ENCODE results near the gene F12. TPM values are rescaled to one million over a fixed set of nuclear protein-coding genes. Genes with fewer than 3 reads are reported as not detected.

Gene F12
- total RNA-seq, 4 donors from 2014 or later: 0.27 to 0.89 TPM; not detected in 2

DNA sequence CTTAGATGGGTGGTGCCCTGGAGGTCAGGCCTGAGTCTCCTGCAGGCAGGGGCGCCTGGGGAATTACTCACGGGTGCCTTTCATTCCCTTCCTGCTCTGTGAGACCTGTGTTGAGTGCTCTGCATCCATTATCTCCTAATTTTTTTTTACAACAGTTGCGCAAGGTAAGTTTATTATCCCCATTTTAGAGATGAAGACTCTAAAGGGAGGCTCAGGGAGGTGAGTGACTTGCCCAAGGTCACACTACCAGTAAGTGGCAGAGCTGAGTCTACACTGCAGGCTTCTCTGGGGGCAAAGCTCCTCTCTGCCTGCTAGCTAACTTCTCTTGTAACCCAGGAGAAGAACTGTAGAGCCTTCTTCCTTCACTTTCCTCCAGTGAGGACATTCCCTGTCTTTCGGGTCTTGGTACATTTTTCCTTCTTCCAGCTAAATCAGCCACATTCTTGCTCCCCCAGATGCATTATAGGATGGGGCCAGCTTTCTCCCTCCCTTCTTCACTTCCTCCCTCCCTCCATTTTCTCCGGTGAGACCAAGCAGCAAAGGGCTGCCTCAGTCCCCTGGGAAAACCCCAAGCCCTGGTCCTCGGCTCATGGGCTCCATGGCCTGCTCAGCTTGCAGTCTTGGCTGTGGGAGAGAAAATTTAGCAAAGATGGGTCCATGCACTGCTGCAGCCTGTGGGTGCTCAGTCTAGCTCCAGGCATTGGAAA lies 39.0 kb upstream of the F12 start:
- 72 to 100% methylated on average over 3 of the region's 6 CpGs for WGBS, 2 donors (ENCODE audit: low coverage in 1 of 2)

DNA sequence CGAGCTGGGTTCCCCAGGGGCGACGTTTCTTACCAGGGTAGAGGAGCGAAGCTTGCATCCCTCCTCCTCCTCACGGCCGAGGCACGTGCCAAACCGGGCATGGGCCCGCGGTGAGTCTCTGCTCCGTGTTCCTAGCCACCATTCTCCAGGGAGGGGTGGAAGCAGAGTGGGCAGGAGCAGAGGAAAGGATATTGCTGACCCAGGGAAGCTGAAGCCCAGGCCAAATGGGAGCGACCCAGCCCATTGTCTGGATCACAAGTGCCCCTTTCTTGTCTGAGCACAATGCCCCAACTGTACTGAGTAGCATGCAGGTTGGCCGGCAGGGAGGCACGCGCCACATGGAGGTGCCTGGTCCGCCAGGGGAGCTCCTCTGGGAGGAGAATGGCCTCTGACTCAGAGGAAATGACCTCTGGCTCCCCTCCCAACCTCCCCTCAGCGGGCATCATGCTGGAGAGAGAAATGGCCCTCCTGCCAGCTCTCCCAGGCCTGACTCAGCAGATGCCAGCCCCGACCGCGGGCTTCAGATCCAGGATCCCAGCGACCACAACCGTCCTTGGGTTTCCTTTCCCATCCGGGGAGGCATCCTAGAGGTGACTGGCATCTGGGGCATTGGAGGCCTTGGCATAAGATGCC lies 38.4 kb upstream of the F12 start:
- H3K36me3 ChIP-seq: no peaks in the 10 kb centered on the region
- H3K27me3 ChIP-seq: peaks cover 66% of the 10 kb centered on the region
- H3K4me1 ChIP-seq: peaks cover 0 to 26% (median 18%) of the 10 kb centered on the region in 3 donors
- no peaks in the 10 kb centered on the region for H3K9me3 ChIP-seq
- WGBS, 2 donors (ENCODE audit: low coverage in 1 of 2): no CpG with 5 or more reads among the region's 23 CpGs
- peak overlapping the region in 1 of 4 donors; percentile 55 for H3K27ac ChIP-seq
- peak; percentile 27 for ATAC-seq
- TF ChIP-seq EP300 (IDR thresholded peaks at IDR 0.05) (no peak), CTCF (IDR thresholded peaks at IDR 0.05) (no peak), POLR2A (IDR thresholded peaks at IDR 0.05) (no peak), POLR2AphosphoS5 (IDR thresholded peaks at IDR 0.05) (no peak)
- peak overlapping the region in 1 of 2 donors; percentile 65 for H3K4me3 ChIP-seq

More for the DNA sequence above, 39.0 kb upstream of the F12 start:
- Histone ChIP-seq H3K36me3 (no peaks in the 10 kb centered on the region), H3K4me3 (no peak overlapping the region), H3K4me1 (peaks cover 0 to 28% (median 18%) of the 10 kb centered on the region in 3 donors), H3K9me3 (no peaks in the 10 kb centered on the region), H3K27ac (no peak overlapping the region), H3K27me3 (peaks cover 73% of the 10 kb centered on the region)
- ATAC-seq: no peak
- TF ChIP-seq POLR2AphosphoS5 (IDR thresholded peaks at IDR 0.05) (peak; percentile 2), EP300 (IDR thresholded peaks at IDR 0.05) (no peak)

DNA sequence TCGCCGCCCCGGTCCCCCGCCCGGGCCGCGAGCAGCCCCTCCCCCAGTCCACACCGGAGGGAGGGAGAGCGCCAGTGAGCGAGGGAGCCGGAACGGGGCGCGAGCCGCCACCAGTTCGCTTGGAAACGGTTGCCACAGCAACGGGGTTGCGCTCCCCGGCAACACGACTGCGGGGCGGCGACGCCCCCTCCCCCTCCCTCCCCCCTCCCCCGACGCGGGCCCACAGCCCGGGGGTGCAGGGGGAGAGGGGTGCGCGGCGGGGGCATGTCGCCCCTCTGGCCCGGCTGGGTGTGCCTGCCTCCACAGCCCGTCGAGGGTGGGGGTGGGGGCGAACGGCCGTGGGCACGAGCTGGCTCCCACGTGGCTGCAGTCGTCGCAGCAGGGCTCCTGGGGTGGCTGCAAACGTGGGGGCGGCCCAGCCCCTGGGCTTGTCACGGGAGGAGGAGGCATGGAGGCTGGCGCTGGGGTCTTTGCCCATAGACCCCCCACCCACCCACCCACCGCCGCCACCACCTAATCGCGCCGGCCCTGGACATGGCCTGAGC lies 37.8 kb upstream of the F12 start:
- peaks cover 60% of the 10 kb centered on the region for H3K27me3 ChIP-seq
- TF ChIP-seq POLR2A (IDR thresholded peaks at IDR 0.05) (no peak), POLR2AphosphoS5 (IDR thresholded peaks at IDR 0.05) (no peak), CTCF (IDR thresholded peaks at IDR 0.05) (no peak), EP300 (IDR thresholded peaks at IDR 0.05) (no peak)
- H3K4me3 ChIP-seq: peak overlapping the region; percentile 36 to 65
- peaks cover 0 to 26% (median 18%) of the 10 kb centered on the region in 3 donors for H3K4me1 ChIP-seq
- ATAC-seq: peak; percentile 25
- peak overlapping the region in 2 of 4 donors; percentile 38 to 55 for H3K27ac ChIP-seq
- H3K36me3 ChIP-seq: peaks cover 0 to 4% of the 10 kb centered on the region in 2 donors
- WGBS, 2 donors (ENCODE audit: low coverage in 1 of 2): no CpG with 5 or more reads among the region's 52 CpGs
- no peaks in the 10 kb centered on the region for H3K9me3 ChIP-seq

- Histone ChIP-seq H3K4me1 (peaks cover 0 to 26% (median 18%) of the 10 kb centered on the region in 3 donors), H3K4me3 (peak within 1 kb of the TSS; percentile 36 to 65), H3K27ac (peak within 1 kb of the TSS in 2 of 4 donors; percentile 38 to 55), H3K9me3 (no peaks in the 10 kb centered on the region), H3K36me3 (peaks cover 0 to 11% of the 10 kb centered on the region in 2 donors), H3K27me3 (peaks cover 54% of the 10 kb centered on the region)
- no CpG with 5 or more reads among the region's 89 CpGs for WGBS, 2 donors (ENCODE audit: low coverage in 1 of 2)
- ATAC-seq: peak; percentile 72
- peak in 2 of 4 experiments; percentile 22 to 25 for TF ChIP-seq CTCF (IDR thresholded peaks at IDR 0.05)
- TF ChIP-seq POLR2A (IDR thresholded peaks at IDR 0.05): no peak
Measured at GRCh38 chr5:177446200-177447065, 37.1 kb upstream of the F12 start, which contains the start of gene PRR7. PRR7 (plus strand) TSS chr5:177446814; CDS start chr5:177455068, 8,254 bp downstream.

- H3K27me3 ChIP-seq: peaks cover 50% of the 10 kb centered on the region
- ATAC-seq: no peak
- TF ChIP-seq CTCF (IDR thresholded peaks at IDR 0.05) (no peak), POLR2A (IDR thresholded peaks at IDR 0.05) (no peak), POLR2AphosphoS5 (IDR thresholded peaks at IDR 0.05) (no peak), EP300 (IDR thresholded peaks at IDR 0.05) (no peak)
- H3K36me3 ChIP-seq: peaks cover 0 to 17% of the 10 kb centered on the region in 2 donors
- no peak overlapping the region for H3K27ac ChIP-seq
- H3K9me3 ChIP-seq: no peaks in the 10 kb centered on the region
- peak overlapping the region in 1 of 2 donors; percentile 65 for H3K4me3 ChIP-seq
- WGBS, 2 donors (ENCODE audit: low coverage in 1 of 2): 0 to 4% methylated on average over 3 to 8 of the region's 8 CpGs
- peaks cover 0 to 26% (median 18%) of the 10 kb centered on the region in 3 donors for H3K4me1 ChIP-seq
Measured at GRCh38 chr5:177445917-177446199, 36.5 kb upstream of the F12 start.

Data from gastroesophageal sphincter (tissue), 4 donors.